GM20000 (cell line): Measurements from ENCODE around the gene COX19.

ENCODE experiments used
- DNase-seq: peaks from one replicate; pipeline ENCODE4 v3.0.0; 2012; ENCODE audit warnings: low spot score
- CTCF ChIP-seq: IDR thresholded peaks from 2 replicates; pipeline ENCODE4 v1.5.1; 2012; ENCODE audit warnings: mild to moderate bottlenecking, control low read depth; ENCODE audit errors: extremely low read depth, missing control alignments

The COX19 gene

GRCh38 chr7:935164-935873 is 40.0 kb downstream of the COX19 start:
- DNase-seq: no peak
- TF ChIP-seq CTCF: no peak

- no peak for TF ChIP-seq CTCF
- no peak for DNase-seq
Measured at GRCh38 chr7:934469-935163, 40.7 kb downstream of the COX19 start.

- no peak for DNase-seq
Measured at GRCh38 chr7:932651-932975, 42.7 kb downstream of the COX19 start.

GRCh38 chr7:931871-932650 is 43.3 kb downstream of the COX19 start:
- TF ChIP-seq CTCF: no peak
- no peak for DNase-seq

More at GRCh38 chr7:932651-932975, 42.7 kb downstream of the COX19 start:
- no peak for TF ChIP-seq CTCF

GRCh38 chr7:930975-931758 is 44.2 kb downstream of the COX19 start:
- TF ChIP-seq CTCF: no peak
- no peak for DNase-seq

GRCh38 chr7:929311-929711 is 46.0 kb downstream of the COX19 start:
- DNase-seq: no peak
- TF ChIP-seq CTCF: no peak
